ENCODE measurements around the gene PCARE. TPM values are rescaled to one million over a fixed set of nuclear protein-coding genes. Genes with fewer than 3 reads are reported as not detected.

PCARE gene
- total and polyA plus RNA-seq, 2 donors: 0.16 to 0.25 TPM

GRCh38 chr2:29064346-29064715 lies 10.0 kb downstream of the PCARE start:
- Histone ChIP-seq H3K4me3 (ENCODE audit: low read depth, low read length) (no peak overlapping the region), H3K27ac (ENCODE audit: low read depth) (peak overlapping the region; percentile 80), H3K36me3 (ENCODE audit: insufficient read depth) (no peaks in the 10 kb centered on the region), H3K4me1 (ENCODE audit: insufficient read depth) (no peaks in the 10 kb centered on the region)
- DNase-seq (ENCODE audit: extremely low spot score): no peak
- 64% methylated on average over 4 of the region's 4 CpGs for WGBS

GRCh38 chr2:29063646-29064345 lies 10.5 kb downstream of the PCARE start:
- 26% methylated on average over 20 of the region's 20 CpGs for WGBS
- no peak overlapping the region for H3K27ac ChIP-seq (ENCODE audit: low read depth)
- H3K4me3 ChIP-seq (ENCODE audit: low read depth, low read length): no peak overlapping the region
- H3K4me1 ChIP-seq (ENCODE audit: insufficient read depth): no peaks in the 10 kb centered on the region
- no peaks in the 10 kb centered on the region for H3K36me3 ChIP-seq (ENCODE audit: insufficient read depth)
- DNase-seq (ENCODE audit: extremely low spot score): no peak

DNA sequence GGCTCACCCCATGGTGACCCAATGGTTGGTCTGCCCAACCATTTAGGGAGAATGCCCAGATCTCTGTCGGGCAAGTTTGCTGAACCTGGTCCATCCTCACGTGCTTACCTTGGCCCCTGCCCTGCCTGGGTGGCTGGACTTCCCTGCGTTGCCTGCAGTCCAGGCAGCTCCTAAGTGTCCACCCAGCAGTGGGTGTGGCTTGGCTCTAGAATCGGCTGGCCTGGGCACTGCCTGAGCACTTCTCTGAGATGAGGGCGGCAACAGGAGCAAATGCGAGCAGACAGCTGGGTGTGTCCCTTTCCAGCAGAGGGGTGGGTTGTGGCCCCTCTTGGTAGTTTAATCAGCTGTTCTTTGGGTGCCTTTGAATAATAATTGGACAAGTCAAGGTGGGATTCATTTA lies 11.3 kb downstream of the PCARE start:
- no peak for DNase-seq (ENCODE audit: extremely low spot score)
- Histone ChIP-seq H3K27ac (ENCODE audit: low read depth) (no peak overlapping the region), H3K4me3 (ENCODE audit: low read depth, low read length) (no peak overlapping the region), H3K36me3 (ENCODE audit: insufficient read depth) (no peaks in the 10 kb centered on the region), H3K4me1 (ENCODE audit: insufficient read depth) (no peaks in the 10 kb centered on the region)
- WGBS: 72% methylated on average over 6 of the region's 6 CpGs

GRCh38 chr2:29062371-29062770 lies 12.0 kb downstream of the PCARE start:
- Histone ChIP-seq H3K4me1 (ENCODE audit: insufficient read depth) (no peaks in the 10 kb centered on the region), H3K4me3 (ENCODE audit: low read depth, low read length) (no peak overlapping the region), H3K27ac (ENCODE audit: low read depth) (no peak overlapping the region), H3K36me3 (ENCODE audit: insufficient read depth) (no peaks in the 10 kb centered on the region)
- 96% methylated on average over 10 of the region's 10 CpGs for WGBS
- DNase-seq (ENCODE audit: extremely low spot score): no peak

DNA sequence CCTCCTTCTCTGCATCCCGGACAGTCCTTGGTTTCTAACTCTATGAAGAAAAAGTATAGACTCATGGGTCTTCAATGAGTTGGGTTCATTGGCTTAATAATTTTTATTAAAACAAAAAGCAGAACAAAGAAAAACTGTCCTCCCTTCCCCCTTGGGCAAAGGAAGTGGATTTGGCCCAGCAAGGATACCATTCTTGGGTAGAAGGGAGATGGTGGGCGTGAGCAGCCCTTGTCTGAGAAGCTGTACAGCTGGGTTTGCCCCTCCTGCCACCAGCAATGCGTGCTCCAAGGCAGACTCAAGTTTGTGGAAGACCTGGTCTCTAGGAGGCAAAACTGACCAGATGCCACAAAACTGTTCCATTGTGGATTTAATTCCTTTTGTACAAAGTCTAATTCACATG lies 12.7 kb downstream of the PCARE start:
- WGBS: 94% methylated on average over 3 of the region's 3 CpGs

GRCh38 chr2:29061176-29061575 lies 13.1 kb downstream of the PCARE start:
- H3K4me3 ChIP-seq (ENCODE audit: low read depth, low read length): no peak overlapping the region
- no peak overlapping the region for H3K27ac ChIP-seq (ENCODE audit: low read depth)
- DNase-seq (ENCODE audit: extremely low spot score): no peak
- H3K4me1 ChIP-seq (ENCODE audit: insufficient read depth): no peaks in the 10 kb centered on the region
- H3K36me3 ChIP-seq (ENCODE audit: insufficient read depth): no peaks in the 10 kb centered on the region
- WGBS: 42% methylated on average over 6 of the region's 6 CpGs

More for the DNA sequence above, 12.7 kb downstream of the PCARE start:
- Histone ChIP-seq H3K27ac (ENCODE audit: low read depth) (no peak overlapping the region), H3K4me3 (ENCODE audit: low read depth, low read length) (no peak overlapping the region), H3K4me1 (ENCODE audit: insufficient read depth) (no peaks in the 10 kb centered on the region), H3K36me3 (ENCODE audit: insufficient read depth) (no peaks in the 10 kb centered on the region)
- no peak for DNase-seq (ENCODE audit: extremely low spot score)

DNA sequence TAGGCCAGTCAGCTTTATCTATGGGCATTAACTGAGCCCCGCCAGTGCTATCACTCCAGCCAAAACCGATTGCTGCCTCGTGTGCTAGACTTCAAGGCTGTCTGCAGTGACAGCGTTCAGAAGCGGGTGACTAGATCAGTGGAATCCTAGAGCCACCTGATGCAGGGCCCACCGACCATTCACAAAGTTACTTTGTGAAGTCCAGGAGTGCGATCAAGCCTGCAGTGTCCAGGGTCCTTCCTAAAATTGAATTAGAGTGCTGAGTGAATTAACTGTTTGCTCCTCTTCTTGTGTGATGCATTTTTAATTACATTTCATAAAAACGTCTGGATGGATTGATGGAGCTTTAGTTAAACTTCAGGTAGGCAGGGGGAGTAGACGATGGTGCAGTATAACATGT lies 13.9 kb downstream of the PCARE start:
- no peaks in the 10 kb centered on the region for H3K36me3 ChIP-seq (ENCODE audit: insufficient read depth)
- no peak overlapping the region for H3K4me3 ChIP-seq (ENCODE audit: low read depth, low read length)
- H3K4me1 ChIP-seq (ENCODE audit: insufficient read depth): no peaks in the 10 kb centered on the region
- DNase-seq (ENCODE audit: extremely low spot score): no peak
- no peak overlapping the region for H3K27ac ChIP-seq (ENCODE audit: low read depth)
- WGBS: 68% methylated on average over 9 of the region's 9 CpGs

DNA sequence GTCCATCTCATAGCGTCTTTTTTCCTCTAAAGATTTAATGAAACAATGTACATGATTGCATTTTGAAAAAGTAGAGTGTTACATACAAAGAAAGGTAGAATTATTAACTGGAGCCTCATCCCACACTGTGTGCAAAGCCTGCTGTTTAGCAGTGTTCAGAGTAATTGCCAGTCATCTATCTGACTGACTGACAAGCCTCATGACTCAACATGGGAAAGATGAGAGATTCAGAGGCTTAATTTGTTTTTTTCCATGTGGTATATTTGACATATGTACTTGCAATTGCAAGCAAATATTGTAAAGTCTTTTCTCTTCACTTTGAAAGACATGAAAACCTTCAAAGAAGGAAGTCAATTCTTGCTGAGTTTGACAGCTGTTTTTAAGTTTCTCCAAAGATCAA lies 14.7 kb downstream of the PCARE start:
- no peak overlapping the region for H3K27ac ChIP-seq (ENCODE audit: low read depth)
- H3K36me3 ChIP-seq (ENCODE audit: insufficient read depth): no peaks in the 10 kb centered on the region
- no peak overlapping the region for H3K4me3 ChIP-seq (ENCODE audit: low read depth, low read length)
- no peak for DNase-seq (ENCODE audit: extremely low spot score)
- H3K4me1 ChIP-seq (ENCODE audit: insufficient read depth): no peaks in the 10 kb centered on the region
- 92% methylated on average over 1 of the region's 1 CpG for WGBS

GRCh38 chr2:29057006-29057405 lies 17.3 kb downstream of the PCARE start:
- DNase-seq (ENCODE audit: extremely low spot score): no peak
- WGBS: 89% methylated on average over 4 of the region's 4 CpGs
- no peaks in the 10 kb centered on the region for H3K4me1 ChIP-seq (ENCODE audit: insufficient read depth)
- H3K36me3 ChIP-seq (ENCODE audit: insufficient read depth): no peaks in the 10 kb centered on the region
- H3K4me3 ChIP-seq (ENCODE audit: low read depth, low read length): no peak overlapping the region
- no peak overlapping the region for H3K27ac ChIP-seq (ENCODE audit: low read depth)

DNA sequence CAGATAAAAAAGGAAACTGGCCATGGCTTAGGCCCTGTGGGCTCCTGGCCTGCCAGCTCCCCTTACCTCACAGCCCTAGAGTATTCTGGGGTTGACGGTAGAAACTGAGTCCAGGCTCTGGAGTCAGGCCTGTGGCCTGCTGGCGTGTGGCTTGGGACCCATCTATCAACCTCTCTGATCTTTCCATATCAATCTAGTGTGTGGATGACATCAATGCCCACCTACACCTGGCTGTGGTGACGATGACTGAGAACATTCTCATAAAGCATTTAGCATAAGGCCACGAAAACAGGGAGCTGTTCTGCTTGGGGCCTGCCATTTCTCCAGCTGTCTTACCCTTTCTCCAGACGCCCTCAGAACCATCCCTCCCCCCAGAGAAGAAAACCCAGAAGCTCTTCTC lies 17.9 kb downstream of the PCARE start:
- WGBS: 84% methylated on average over 5 of the region's 5 CpGs
- no peak overlapping the region for H3K4me3 ChIP-seq (ENCODE audit: low read depth, low read length)
- no peaks in the 10 kb centered on the region for H3K4me1 ChIP-seq (ENCODE audit: insufficient read depth)
- DNase-seq (ENCODE audit: extremely low spot score): no peak
- no peak overlapping the region for H3K27ac ChIP-seq (ENCODE audit: low read depth)
- H3K36me3 ChIP-seq (ENCODE audit: insufficient read depth): no peaks in the 10 kb centered on the region

GRCh38 chr2:29055601-29056000 lies 18.7 kb downstream of the PCARE start:
- 67% methylated on average over 1 of the region's 1 CpG for WGBS

GRCh38 chr2:29054430-29054829 lies 19.9 kb downstream of the PCARE start:
- no peaks in the 10 kb centered on the region for H3K4me1 ChIP-seq (ENCODE audit: insufficient read depth)
- no peaks in the 10 kb centered on the region for H3K36me3 ChIP-seq (ENCODE audit: insufficient read depth)
- no peak overlapping the region for H3K4me3 ChIP-seq (ENCODE audit: low read depth, low read length)
- H3K27ac ChIP-seq (ENCODE audit: low read depth): no peak overlapping the region
- 86% methylated on average over 7 of the region's 7 CpGs for WGBS
- no peak for DNase-seq (ENCODE audit: extremely low spot score)

More at GRCh38 chr2:29055601-29056000, 18.7 kb downstream of the PCARE start:
- H3K27ac ChIP-seq (ENCODE audit: low read depth): no peak overlapping the region
- no peak overlapping the region for H3K4me3 ChIP-seq (ENCODE audit: low read depth, low read length)
- DNase-seq (ENCODE audit: extremely low spot score): no peak
- H3K4me1 ChIP-seq (ENCODE audit: insufficient read depth): no peaks in the 10 kb centered on the region
- H3K36me3 ChIP-seq (ENCODE audit: insufficient read depth): no peaks in the 10 kb centered on the region

DNA sequence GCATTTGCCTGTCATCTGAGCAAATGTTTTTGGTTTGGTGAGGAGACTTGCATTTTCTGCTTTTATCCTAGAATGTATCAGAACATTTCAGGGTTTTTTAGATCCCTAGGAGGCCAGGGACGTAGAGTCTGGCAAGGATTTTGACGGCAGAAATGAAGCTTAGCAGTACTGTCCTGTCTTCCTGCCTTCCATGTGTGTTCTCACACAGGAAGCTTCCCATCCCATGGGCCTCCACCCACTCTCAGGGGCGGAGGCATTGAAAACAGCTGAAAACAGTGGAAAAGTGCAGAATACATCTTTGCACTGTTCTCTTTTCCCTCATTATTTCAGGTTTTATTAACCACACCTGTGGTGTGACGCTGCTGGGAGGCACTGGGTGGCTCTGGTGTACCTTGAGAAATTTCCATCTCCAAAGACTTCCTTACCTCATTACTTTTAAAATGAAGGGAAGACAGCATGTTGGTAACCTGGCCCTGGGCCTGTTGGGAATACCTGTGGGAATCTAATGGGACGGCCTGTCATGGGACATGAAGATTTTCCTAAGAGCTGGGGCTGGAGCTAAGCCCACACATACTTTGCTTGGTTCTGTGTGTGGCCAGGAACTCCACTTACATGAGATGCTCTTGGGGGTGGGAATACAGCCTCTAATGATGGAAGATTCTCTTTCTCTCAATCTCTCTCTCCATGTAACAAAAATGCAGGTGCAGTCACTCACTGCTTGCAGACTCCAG lies 20.5 kb downstream of the PCARE start:
- DNase-seq (ENCODE audit: extremely low spot score): no peak
- Histone ChIP-seq H3K36me3 (ENCODE audit: insufficient read depth) (no peaks in the 10 kb centered on the region), H3K4me1 (ENCODE audit: insufficient read depth) (no peaks in the 10 kb centered on the region), H3K27ac (ENCODE audit: low read depth) (no peak overlapping the region), H3K4me3 (ENCODE audit: low read depth, low read length) (no peak overlapping the region)
- 55% methylated on average over 5 of the region's 5 CpGs for WGBS

- Histone ChIP-seq H3K36me3 (ENCODE audit: insufficient read depth) (no peaks in the 10 kb centered on the region), H3K4me1 (ENCODE audit: insufficient read depth) (no peaks in the 10 kb centered on the region), H3K27ac (ENCODE audit: low read depth) (no peak overlapping the region), H3K4me3 (ENCODE audit: low read depth, low read length) (no peak overlapping the region)
- no peak for DNase-seq (ENCODE audit: extremely low spot score)
- WGBS: 78% methylated on average over 7 of the region's 7 CpGs
Observed at GRCh38 chr2:29053223-29053622, 21.1 kb downstream of the PCARE start.
